Measurements from ENCODE around the gene MEI4. TPM values are rescaled to one million over a fixed set of nuclear protein-coding genes. Genes with fewer than 3 reads are reported as not detected.

Gene MEI4
- total and polyA plus RNA-seq, 2 of the 13 experiments (the other 11 are each of a cell fraction or from before 2014, with no cell fraction given) = not detected

GRCh38 chr6:77839292-77839691, 186.5 kb downstream of the MEI4 start (continued):
- TF ChIP-seq ZFP91 (CRISPR knock-in tag; IDR thresholded peaks at IDR 0.05; ENCODE audit: borderline replicate concordance) = no peak
- TF ChIP-seq FOXJ3 (CRISPR knock-in tag; IDR thresholded peaks at IDR 0.05; ENCODE audit: borderline replicate concordance) = no peak
- no peak for TF ChIP-seq ZEB1 (IDR thresholded peaks at IDR 0.05; ENCODE audit: insufficient replicate concordance, low read depth)
- no peak for TF ChIP-seq SRF (IDR thresholded peaks at IDR 0.05; ENCODE audit: low read depth, low read length)
- TF ChIP-seq JUND (CRISPR knock-in tag; IDR thresholded peaks at IDR 0.05) = no peak
- no peak for TF ChIP-seq HOXA3 (CRISPR knock-in tag; IDR thresholded peaks at IDR 0.05)
- no peak for TF ChIP-seq NFE2L1 (CRISPR knock-in tag; IDR thresholded peaks at IDR 0.05; ENCODE audit: borderline replicate concordance)
- TF ChIP-seq HNF4G (IDR thresholded peaks at IDR 0.05; ENCODE audit: borderline replicate concordance, low read depth, low read length) = no peak
- no peak for TF ChIP-seq HNF4G (CRISPR knock-in tag; IDR thresholded peaks at IDR 0.05; ENCODE audit: borderline replicate concordance, low read depth)
- TF ChIP-seq, protein P1, sequence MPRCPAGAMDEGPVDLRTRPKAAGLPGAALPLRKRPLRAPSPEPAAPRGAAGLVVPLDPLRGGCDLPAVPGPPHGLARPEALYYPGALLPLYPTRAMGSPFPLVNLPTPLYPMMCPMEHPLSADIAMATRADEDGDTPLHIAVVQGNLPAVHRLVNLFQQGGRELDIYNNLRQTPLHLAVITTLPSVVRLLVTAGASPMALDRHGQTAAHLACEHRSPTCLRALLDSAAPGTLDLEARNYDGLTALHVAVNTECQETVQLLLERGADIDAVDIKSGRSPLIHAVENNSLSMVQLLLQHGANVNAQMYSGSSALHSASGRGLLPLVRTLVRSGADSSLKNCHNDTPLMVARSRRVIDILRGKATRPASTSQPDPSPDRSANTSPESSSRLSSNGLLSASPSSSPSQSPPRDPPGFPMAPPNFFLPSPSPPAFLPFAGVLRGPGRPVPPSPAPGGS (CRISPR knock-in tag; IDR thresholded peaks at IDR 0.05) = no peak
- TF ChIP-seq NR0B2 (CRISPR knock-in tag; IDR thresholded peaks at IDR 0.05) = no peak

Measured in HepG2 (cell line).